ENCODE measurements around the gene CASS4.

DNA sequence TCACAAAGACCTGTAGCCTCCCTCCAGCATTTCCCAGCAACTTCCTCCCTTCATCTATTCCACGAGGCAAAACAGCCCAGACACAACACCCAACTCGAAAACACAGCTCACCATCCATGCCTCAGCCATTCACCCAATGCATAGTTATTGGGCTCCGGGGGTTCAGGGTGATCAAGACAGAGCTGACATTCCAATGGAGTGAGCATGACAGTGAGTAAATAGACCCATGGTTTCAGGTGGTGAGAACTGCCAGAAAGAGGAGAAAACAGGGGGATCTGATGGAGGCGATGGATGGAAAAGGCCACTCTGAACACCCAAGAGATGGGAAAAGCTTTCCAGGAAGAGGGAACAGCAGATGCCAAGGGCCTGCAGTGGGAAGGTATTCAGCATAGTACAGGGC is 5.9 kb downstream of the CASS4 start:
- TF ChIP-seq, protein P1, sequence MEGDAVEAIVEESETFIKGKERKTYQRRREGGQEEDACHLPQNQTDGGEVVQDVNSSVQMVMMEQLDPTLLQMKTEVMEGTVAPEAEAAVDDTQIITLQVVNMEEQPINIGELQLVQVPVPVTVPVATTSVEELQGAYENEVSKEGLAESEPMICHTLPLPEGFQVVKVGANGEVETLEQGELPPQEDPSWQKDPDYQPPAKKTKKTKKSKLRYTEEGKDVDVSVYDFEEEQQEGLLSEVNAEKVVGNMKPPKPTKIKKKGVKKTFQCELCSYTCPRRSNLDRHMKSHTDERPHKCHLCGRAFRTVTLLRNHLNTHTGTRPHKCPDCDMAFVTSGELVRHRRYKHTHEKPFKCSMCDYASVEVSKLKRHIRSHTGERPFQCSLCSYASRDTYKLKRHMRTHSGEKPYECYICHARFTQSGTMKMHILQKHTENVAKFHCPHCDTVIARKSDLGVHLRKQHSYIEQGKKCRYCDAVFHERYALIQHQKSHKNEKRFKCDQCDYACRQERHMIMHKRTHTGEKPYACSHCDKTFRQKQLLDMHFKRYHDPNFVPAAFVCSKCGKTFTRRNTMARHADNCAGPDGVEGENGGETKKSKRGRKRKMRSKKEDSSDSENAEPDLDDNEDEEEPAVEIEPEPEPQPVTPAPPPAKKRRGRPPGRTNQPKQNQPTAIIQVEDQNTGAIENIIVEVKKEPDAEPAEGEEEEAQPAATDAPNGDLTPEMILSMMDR (IDR thresholded peaks at IDR 0.05): no peak
- no peak for TF ChIP-seq POLR2A (IDR thresholded peaks at IDR 0.05)

Measured in uterus (tissue), 2 donors.